Hepatocyte (in vitro differentiated cells): ENCODE results near the gene CACNA2D1.

Experiments used
- EZH2 ChIP-seq: fragments of 200-600 bp; sonication (generic); IDR thresholded peaks from 2 replicates; pipeline ENCODE4 v1.6.1; 2016; ENCODE audit warnings: antibody characterized with exemption, mild to moderate bottlenecking, borderline replicate concordance
- EZH2phosphoT487 ChIP-seq: fragments of 200-600 bp; sonication (generic); IDR thresholded peaks from one replicate; pipeline ENCODE4 v1.6.1; 2018; ENCODE audit warnings: antibody characterized with exemption, mild to moderate bottlenecking, low read depth, moderate library complexity; ENCODE audit not compliant: unreplicated experiment, severe bottlenecking
- TF ChIP-seq, protein P1 (sequence below): fragments of 200-600 bp; sonication (generic); IDR thresholded peaks from 2 replicates; pipeline ENCODE4 v1.5.1; 2016; ENCODE audit warnings: antibody characterized with exemption, mild to moderate bottlenecking; ENCODE audit not compliant: poor library complexity

DNA sequence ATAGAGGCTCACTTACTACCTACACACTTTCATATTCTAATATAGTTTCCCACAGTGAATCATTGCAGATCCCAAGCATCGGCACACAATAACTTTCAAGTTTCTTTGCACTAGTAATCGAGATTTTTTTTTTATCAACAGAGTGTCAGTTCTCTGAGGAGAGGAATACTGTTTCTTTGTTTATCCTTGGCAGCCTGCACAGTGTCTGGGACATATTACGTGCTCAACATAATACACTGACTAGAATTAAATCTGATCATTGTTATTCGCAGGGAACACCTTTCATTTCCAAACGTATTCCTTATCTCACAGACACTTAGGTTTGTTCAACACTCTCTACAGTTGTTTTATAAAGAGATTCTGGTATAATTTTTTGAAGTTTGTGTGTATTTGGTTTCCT is 95.3 kb downstream of the CACNA2D1 start:
- TF ChIP-seq, protein P1, sequence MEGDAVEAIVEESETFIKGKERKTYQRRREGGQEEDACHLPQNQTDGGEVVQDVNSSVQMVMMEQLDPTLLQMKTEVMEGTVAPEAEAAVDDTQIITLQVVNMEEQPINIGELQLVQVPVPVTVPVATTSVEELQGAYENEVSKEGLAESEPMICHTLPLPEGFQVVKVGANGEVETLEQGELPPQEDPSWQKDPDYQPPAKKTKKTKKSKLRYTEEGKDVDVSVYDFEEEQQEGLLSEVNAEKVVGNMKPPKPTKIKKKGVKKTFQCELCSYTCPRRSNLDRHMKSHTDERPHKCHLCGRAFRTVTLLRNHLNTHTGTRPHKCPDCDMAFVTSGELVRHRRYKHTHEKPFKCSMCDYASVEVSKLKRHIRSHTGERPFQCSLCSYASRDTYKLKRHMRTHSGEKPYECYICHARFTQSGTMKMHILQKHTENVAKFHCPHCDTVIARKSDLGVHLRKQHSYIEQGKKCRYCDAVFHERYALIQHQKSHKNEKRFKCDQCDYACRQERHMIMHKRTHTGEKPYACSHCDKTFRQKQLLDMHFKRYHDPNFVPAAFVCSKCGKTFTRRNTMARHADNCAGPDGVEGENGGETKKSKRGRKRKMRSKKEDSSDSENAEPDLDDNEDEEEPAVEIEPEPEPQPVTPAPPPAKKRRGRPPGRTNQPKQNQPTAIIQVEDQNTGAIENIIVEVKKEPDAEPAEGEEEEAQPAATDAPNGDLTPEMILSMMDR, result no peak
- no peak for TF ChIP-seq EZH2phosphoT487
- TF ChIP-seq EZH2, result no peak
